Kidney epithelial cell (primary cell): ENCODE data around the gene CAPZA1. TPM values are rescaled to one million over a fixed set of nuclear protein-coding genes. Genes with fewer than 3 reads are reported as not detected.

Experiments used
- DNase-seq: peaks from one replicate; pipeline ENCODE4 v3.0.0-alpha.2; 2010; ENCODE audit warnings: low read depth
- H3K27me3 ChIP-seq: 2 replicates; pipeline ENCODE4 v1.6.0; 2011; ENCODE audit warnings: low read length; ENCODE audit not compliant: control insufficient read depth, insufficient read depth
- H3K36me3 ChIP-seq: 2 replicates; pipeline ENCODE4 v1.5.1; 2011; ENCODE audit warnings: low read length; ENCODE audit not compliant: control insufficient read depth, insufficient read depth
- H3K4me3 ChIP-seq: 2 replicates; pipeline ENCODE4 v1.5.1; 2011; ENCODE audit warnings: low read depth, mild to moderate bottlenecking, control low read depth, low read length
- total RNA-seq: library from RNA; depleted of rRNA; stranded (reverse); fragments of >200 nt; gene quantifications from 2 replicates; pipeline ENCODE4 v1.2.3, GENCODE V29; 2015
- TF ChIP-seq, protein P1 (sequence below): IDR thresholded peaks from 2 replicates; pipeline ENCODE4 v1.5.1; 2011; ENCODE audit warnings: mild to moderate bottlenecking, moderate library complexity, low read length, control low read depth, inconsistent platforms; ENCODE audit not compliant: insufficient read depth, poor library complexity, severe bottlenecking

The CAPZA1 gene
- total RNA-seq, 1 donor from 2014 or later = 193 TPM

DNA sequence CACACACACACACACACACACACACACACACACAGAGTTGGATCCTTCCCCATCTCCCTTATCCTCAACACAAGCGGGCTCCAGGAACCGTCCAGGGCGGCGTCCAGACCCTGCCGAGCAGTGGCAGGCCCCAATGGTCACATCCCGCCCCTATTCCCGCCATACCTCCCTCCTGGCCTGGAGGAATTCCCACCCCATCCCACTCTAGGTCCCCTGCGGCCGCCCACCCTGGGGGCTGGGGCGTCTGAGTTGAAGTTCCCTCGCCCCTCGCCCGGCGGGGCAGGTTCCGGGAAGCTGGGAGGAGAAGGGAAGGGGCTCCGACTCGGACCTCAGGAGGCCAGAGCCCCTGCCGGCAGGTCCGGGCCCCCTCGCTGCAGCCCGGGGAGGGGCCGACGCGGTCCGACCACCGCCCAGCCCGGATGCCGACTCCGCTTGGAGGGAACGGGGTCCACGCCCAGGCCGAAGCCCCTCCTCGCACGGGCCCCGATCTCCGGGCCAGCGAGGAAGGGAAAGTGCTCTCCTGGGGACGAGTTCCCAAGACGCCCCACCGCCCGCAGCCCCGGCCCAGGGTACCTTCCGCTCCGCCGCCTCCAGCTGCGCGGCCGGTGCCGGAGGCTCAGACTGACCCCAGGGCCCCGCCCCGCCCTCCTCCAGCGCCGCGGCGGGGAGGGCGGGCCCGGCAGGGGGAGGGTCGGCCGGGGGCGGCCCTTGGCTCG, 87.0 kb downstream of the CAPZA1 start, which contains the start of gene RHOC:
Gene RHOC (minus strand): TSS at position 623 of the 716 bp plus-strand sequence. CDS start 3,328 bp downstream, outside the sequence.
- H3K36me3 ChIP-seq = peaks cover 1% of the 10 kb centered on the region
- no peak for DNase-seq
- H3K4me3 ChIP-seq = peak within 1 kb of the TSS; percentile 70
- TF ChIP-seq, protein P1, sequence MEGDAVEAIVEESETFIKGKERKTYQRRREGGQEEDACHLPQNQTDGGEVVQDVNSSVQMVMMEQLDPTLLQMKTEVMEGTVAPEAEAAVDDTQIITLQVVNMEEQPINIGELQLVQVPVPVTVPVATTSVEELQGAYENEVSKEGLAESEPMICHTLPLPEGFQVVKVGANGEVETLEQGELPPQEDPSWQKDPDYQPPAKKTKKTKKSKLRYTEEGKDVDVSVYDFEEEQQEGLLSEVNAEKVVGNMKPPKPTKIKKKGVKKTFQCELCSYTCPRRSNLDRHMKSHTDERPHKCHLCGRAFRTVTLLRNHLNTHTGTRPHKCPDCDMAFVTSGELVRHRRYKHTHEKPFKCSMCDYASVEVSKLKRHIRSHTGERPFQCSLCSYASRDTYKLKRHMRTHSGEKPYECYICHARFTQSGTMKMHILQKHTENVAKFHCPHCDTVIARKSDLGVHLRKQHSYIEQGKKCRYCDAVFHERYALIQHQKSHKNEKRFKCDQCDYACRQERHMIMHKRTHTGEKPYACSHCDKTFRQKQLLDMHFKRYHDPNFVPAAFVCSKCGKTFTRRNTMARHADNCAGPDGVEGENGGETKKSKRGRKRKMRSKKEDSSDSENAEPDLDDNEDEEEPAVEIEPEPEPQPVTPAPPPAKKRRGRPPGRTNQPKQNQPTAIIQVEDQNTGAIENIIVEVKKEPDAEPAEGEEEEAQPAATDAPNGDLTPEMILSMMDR = no peak
- no peaks in the 10 kb centered on the region for H3K27me3 ChIP-seq

DNA sequence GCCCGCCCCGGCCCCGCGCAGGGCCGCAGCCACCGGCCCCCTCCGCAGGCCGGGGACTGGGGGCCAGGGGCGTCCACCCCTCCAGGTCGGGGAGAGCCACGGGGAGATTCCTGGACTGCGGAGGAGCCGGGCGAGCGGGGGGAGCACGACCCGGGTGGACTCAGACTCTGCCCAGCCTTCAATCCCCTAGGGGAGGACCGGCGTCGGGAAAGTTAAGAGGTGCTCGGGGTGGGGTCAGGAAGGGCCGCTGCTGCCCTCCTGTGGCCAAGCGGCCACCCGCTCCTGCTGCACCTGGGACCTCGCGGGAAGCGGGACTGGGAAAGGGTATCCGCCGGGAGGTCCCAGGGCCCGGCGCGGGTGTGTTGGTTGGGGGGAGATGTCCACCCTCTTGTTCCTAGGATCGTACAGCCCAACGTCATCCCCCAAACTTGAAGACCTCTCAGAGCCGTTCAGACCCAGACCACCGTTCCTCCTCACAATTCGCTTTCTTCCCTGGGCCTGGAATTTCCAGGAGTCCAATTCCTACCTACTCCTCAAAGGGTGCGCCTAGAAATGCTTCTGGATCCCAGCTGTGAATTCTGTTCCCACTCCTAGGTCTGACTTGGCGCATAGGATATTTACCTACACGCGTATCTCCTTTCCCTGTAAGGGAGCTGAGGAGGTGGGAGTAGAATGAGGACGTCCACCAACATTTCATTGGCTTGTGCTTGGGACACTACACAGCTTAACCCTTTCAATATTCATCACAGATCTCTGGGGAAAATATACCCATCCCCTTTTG, 87.8 kb downstream of the CAPZA1 start:
- H3K27me3 ChIP-seq = no peaks in the 10 kb centered on the region

DNA sequence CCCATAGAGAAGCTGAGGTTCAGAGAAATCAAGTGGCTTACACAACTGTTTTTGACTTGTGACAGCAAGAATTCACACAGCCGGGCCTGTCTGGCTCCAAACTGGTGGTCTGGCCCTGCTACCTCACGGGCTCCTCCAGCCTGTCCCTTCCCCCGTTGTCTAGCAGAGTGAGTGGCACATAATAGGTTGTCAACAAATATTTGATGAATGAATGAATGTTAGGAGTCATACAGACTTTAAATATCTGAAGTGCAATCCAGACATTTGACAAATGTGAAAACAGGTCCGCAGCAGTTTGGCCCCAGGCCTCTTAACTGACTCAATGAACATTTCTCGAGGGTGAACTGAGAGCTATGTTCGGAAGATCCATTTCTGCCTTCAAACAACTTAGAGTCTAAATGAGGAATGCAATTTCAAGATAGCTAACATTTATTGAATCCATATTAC, 88.4 kb downstream of the CAPZA1 start:
- DNase-seq = no peak
- no peaks in the 10 kb centered on the region for H3K27me3 ChIP-seq
- no peak overlapping the region for H3K4me3 ChIP-seq
- TF ChIP-seq, protein P1 = no peak
- H3K36me3 ChIP-seq = peaks cover 1% of the 10 kb centered on the region

More for the DNA sequence above, 87.8 kb downstream of the CAPZA1 start:
- Histone ChIP-seq H3K4me3 (peak overlapping the region; percentile 70), H3K36me3 (peaks cover 1% of the 10 kb centered on the region)
- DNase-seq = peak; percentile 64
- TF ChIP-seq, protein P1 = peak; percentile 96

DNA sequence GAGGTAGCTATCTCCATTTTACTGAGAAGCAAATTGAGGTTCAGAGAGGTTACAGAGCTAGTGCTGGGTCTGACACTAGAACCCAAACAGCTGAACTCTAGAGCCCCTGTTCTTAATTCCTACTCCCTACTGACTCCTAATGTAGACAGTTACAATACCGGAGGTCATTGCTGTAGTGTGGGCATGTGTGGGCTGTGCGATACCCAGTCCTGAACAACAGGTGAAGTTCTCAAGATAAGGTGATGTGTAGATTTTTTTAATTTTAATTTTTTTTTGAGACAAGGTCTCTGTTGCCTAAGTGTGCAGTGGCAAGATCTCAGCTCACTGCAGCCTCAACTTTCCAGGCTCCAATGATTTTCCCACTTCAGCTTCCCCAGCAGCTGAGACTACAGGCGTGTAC, 88.9 kb downstream of the CAPZA1 start:
- TF ChIP-seq, protein P1 = no peak
- H3K27me3 ChIP-seq = no peaks in the 10 kb centered on the region
- DNase-seq = no peak
- H3K4me3 ChIP-seq = no peak overlapping the region
- peaks cover 1% of the 10 kb centered on the region for H3K36me3 ChIP-seq

DNA sequence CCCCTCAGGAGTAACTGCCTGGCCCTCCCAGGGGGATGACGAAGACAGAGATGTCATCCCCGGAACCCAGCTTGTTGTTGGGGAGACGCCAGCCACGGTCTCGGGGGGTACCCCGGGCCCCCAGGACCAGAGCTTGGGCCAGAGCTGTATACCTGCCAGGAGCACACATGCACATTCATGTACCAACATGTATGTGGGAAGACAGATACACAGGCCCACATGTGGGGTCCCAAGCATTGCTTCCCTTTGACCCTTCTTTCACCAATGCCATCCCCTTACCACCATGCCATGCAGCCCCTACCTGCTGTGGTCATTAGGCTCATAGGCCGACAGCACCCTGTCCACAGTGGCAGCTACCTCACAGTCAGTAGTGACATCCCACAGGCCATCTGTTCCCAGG, 90.5 kb downstream of the CAPZA1 start:
- Histone ChIP-seq H3K27me3 (no peaks in the 10 kb centered on the region), H3K4me3 (no peak overlapping the region), H3K36me3 (peaks cover 1% of the 10 kb centered on the region)
- TF ChIP-seq, protein P1 = no peak
- DNase-seq = no peak
